OCI-LY3 (cell line): ENCODE data around the gene ZNF808.
"Not testable (repeated sequence)": the region's sequence is repeated elsewhere in the genome, so short reads cannot be mapped to it uniquely, and the experiment has no call there.

Experiments used
- CTCF ChIP-seq: fragments of 200-600, 300-600 bp; sonication (generic); IDR thresholded peaks from 2 replicates; pipeline ENCODE4 v1.5.1; 2014; ENCODE audit warnings: antibody characterized with exemption, low read length, low read depth
- EZH2phosphoT487 ChIP-seq: fragments of 200-600 bp; shearing (Covaris generic); IDR thresholded peaks from 2 replicates; pipeline ENCODE4 v1.6.1; 2018; ENCODE audit warnings: antibody characterized with exemption, mixed run types, low read depth

- TF ChIP-seq CTCF, EZH2phosphoT487: not testable (repeated sequence)
Measured at GRCh38 chr19:52500474-52500873, 27.0 kb upstream of the ZNF808 start.
